Omental fat pad (tissue), 4 donors: Measurements from ENCODE around the gene SFR1. TPM values are rescaled to one million over a fixed set of nuclear protein-coding genes. Genes with fewer than 3 reads are reported as not detected.
A peak's percentile ranks its signal among the peaks of the same experiment; 100 is the strongest.

ENCODE experiments used
- ATAC-seq: fragments of 150-250 bp; one replicate; pipeline ENCODE4 v1.9.1; 2016; ENCODE audit warnings: mild to moderate bottlenecking, moderate library complexity; ENCODE audit not compliant: low FRiP score
- DNase-seq: peaks from one replicate; pipeline ENCODE4 v3.0.0-alpha.2; 2019; ENCODE audit warnings: low spot score
- CTCF ChIP-seq, 3 donors: fragments of 450-650 bp; IDR thresholded peaks; one replicate each; pipeline ENCODE4 v1.5.1; 2016 to 2017; ENCODE audit warnings: antibody characterized with exemption in 3 of 3, mild to moderate bottlenecking in 3 of 3, moderate library complexity in 2 of 3
- total RNA-seq, 4 donors: library from RNA; depleted of rRNA; stranded (reverse); fragments of >200 nt; gene quantifications; one replicate each; pipeline ENCODE4 v1.1.0, GENCODE V29; 2016

SFR1 gene
- total RNA-seq, 4 donors from 2014 or later = 4.7 to 8.2 (median 6.0) TPM

GRCh38 chr10:104103956-104104355 lies 18.0 kb upstream of the SFR1 start:
- TF ChIP-seq CTCF (IDR thresholded peaks at IDR 0.05) = no peak
- DNase-seq (no peak), ATAC-seq (no peak)

GRCh38 chr10:104104418-104104817 lies 17.6 kb upstream of the SFR1 start:
- ATAC-seq (no peak), DNase-seq (no peak)
- no peak for TF ChIP-seq CTCF (IDR thresholded peaks at IDR 0.05)

DNA sequence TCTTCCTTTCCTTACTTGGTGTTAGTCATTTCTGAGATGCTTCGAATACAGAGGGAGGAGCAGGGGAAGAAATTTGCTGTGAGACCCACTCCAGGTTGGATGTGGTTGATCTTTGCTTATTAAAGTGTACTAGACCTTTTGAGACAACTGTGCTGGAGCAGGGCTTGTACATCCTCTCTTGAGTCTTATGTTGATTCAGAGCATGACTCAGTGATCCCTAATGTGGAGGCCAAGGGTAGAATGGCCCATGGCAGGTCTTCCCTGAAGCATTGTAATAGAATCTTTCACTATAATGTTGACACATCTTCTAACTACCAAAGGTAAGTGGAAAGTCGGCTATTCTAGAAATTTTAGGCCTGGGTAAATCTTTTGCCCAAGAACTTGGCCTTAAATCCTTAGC lies 17.0 kb upstream of the SFR1 start:
- TF ChIP-seq CTCF (IDR thresholded peaks at IDR 0.05) = no peak
- ATAC-seq (no peak), DNase-seq (no peak)

DNA sequence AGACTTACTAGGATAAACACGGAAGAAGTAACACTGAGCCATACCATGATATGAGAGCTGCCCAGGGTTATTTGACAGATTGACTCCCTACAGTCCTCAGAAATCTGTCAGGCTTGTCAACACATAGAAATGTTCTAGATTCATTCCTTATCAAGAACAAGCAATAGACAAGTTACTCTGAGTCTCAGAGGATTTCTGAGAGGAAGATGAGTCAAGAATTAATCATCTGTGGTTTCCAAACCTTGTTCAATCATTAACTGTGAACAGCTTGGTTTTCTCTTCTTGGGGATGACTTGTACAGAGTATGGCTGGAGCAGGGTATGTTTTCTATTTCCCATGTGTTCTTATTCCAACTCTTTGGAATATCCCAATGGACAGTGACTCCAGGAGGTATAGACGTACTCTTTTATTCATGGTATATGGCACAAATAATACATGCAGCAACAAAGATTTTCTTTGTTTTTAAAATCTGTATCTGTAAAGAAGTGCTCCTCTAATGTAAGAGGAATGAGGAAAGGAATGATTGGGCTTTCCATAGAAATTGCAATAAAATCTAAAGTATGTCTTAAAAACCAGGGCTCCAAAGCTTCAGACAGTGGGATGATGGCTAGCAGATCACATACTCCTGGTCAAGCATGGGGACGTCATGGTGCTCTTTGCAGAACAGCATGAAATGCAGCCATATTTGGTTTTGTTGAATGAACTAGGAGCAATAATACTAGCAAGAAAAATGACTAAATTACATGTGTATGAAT lies 11.9 kb upstream of the SFR1 start:
- peak; percentile 68 for ATAC-seq
- DNase-seq = no peak
- TF ChIP-seq CTCF (IDR thresholded peaks at IDR 0.05) = no peak

- TF ChIP-seq CTCF (IDR thresholded peaks at IDR 0.05) = no peak
- no peak for DNase-seq
- ATAC-seq = no peak
Observed at GRCh38 chr10:104113376-104113956, 8.5 kb upstream of the SFR1 start.

DNA sequence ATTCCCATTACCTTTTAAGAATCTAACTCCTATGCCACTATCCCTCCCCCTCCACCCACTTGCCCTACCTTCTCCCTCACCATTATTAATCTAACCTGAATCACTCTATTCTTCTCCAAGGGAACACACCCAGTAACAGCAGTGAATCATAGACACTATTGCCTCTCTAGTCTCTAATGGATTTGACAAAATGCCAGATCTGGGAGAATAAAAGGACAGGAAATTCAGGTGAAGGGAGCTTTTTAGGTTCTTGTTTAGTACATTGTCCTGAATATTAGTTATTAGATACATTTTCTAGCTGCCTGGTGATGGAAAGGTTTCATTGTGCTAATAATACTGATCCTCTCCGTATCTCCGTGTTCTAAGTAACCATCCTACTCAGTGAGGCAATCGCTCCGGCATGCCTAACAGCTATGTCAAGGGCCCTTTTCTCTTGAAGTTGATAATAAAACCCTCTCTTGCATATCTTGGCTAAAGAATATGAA lies 4.1 kb upstream of the SFR1 start:
- no peak for TF ChIP-seq CTCF (IDR thresholded peaks at IDR 0.05)
- ATAC-seq = peak; percentile 46

GRCh38 chr10:104119996-104120395 lies 2.0 kb upstream of the SFR1 start:
- ATAC-seq (no peak), DNase-seq (no peak)
- TF ChIP-seq CTCF (IDR thresholded peaks at IDR 0.05) = no peak

More for the DNA sequence above, 4.1 kb upstream of the SFR1 start:
- no peak for DNase-seq
